Activated T-helper 9 cell treated with anti-CD3 and anti-CD28 coated beads, Interleukin-2, amount 50 U/mL, for 16 hours (primary cell): ENCODE measurements around the gene SLF2.

Experiments used
- DNase-seq: peaks from one replicate; pipeline ENCODE4 v3.0.0-alpha.2; 2020; ENCODE audit warnings: low read depth

Gene SLF2, protein sequence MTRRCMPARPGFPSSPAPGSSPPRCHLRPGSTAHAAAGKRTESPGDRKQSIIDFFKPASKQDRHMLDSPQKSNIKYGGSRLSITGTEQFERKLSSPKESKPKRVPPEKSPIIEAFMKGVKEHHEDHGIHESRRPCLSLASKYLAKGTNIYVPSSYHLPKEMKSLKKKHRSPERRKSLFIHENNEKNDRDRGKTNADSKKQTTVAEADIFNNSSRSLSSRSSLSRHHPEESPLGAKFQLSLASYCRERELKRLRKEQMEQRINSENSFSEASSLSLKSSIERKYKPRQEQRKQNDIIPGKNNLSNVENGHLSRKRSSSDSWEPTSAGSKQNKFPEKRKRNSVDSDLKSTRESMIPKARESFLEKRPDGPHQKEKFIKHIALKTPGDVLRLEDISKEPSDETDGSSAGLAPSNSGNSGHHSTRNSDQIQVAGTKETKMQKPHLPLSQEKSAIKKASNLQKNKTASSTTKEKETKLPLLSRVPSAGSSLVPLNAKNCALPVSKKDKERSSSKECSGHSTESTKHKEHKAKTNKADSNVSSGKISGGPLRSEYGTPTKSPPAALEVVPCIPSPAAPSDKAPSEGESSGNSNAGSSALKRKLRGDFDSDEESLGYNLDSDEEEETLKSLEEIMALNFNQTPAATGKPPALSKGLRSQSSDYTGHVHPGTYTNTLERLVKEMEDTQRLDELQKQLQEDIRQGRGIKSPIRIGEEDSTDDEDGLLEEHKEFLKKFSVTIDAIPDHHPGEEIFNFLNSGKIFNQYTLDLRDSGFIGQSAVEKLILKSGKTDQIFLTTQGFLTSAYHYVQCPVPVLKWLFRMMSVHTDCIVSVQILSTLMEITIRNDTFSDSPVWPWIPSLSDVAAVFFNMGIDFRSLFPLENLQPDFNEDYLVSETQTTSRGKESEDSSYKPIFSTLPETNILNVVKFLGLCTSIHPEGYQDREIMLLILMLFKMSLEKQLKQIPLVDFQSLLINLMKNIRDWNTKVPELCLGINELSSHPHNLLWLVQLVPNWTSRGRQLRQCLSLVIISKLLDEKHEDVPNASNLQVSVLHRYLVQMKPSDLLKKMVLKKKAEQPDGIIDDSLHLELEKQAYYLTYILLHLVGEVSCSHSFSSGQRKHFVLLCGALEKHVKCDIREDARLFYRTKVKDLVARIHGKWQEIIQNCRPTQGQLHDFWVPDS

DNA sequence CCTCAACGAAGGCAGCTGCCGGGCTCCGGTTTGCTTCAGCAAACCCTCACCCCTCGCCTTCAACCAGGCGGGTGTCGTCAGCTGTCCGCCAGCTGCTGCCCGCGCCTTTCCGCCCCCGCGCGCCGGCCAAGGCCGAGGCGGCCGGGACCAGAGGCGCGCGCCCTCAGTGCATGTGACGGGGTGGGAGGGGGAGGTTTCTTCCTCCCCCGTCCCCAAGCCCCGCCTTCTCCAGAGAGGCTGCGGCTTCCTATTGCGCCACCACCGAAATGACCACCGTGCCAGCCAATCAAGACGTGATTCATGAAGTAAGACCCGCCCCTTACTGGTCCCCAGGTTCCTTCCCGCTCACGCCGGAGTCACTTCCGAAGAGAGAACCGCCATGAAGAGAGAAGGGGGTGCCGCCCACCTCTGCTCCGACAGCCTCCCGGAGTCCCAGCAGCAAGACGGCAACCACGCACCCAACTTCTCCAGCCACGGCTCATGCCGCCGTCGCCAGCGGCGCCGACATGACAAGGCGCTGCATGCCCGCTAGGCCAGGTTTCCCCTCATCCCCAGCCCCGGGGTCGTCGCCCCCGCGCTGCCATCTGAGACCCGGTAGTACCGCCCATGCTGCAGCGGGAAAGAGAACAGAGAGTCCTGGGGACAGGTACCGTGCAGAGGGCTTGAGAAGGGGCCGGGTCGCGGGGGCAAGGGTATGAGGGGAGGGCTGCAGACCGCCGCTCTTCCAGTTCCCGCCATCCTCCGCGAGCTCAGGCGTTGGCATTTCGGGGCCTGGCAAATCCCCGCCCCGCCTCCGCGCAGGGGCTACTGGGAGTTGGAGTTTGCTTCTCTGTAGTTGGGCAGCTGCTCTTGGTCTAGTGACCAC lies at the start of gene SLF2:
SLF2 (plus strand) TSS at position 359 of the 865 bp plus-strand sequence; CDS start at position 507, 148 bp downstream.
- DNase-seq = peak; percentile 87

DNA sequence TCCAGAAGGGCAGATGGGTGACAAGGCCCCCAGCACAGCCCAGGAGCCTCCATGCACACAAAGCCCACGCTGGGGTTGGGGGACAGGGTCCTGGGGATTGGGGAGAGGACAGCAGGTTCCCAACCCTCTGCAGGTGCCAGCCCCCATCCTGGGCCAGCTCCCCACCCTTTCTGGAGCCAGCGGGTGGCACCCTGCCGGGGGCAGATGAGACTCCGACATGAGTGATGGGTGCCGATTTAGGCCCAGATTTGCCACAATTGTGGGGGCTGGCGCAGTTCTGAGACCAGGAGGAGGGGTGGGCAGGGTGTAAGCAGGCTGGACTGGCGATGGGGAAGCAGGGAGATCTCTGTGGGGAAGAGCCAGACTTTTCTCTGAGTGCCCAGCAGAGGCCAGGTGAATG lies 49.3 kb upstream of the SLF2 start:
- DNase-seq = no peak

DNA sequence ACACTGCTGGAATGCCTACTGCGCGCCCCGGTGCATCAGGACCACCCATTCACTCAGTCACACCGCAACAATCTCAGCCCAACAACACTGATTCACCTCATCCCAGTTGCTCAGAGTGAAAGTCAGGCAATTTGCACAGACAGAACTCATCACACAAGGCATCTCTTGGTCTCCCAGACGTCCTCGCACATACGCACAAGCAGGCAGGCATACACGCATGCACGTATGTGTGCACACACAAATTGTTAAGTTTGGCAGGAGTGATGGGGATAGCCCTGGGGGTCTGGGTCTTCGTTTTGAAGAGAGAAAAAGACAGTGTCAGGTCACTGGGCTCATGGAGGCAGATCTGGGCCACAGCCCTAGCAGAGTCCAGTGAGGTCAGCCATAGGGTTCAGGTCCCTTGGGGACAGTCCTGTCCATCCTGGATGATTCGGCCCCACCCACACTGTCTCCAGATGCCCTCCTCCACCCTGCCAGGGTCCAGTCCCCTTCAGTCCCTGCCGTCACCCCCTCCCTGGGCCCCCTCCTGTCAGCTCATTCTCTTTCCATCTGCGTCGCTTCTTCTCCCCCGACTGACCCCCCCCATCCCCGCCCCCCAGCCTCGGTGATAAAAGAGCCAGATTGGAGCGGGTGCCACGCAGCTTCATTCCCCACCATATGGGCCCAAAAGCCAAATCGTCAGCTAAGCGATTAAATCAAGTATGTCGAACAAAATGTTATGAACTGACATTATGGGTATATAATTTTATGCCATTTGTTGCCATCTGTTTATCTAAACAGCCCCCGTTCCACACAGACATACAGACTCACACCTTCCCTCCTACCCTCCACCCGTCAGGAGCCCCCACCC lies 48.5 kb upstream of the SLF2 start:
- no peak for DNase-seq

DNA sequence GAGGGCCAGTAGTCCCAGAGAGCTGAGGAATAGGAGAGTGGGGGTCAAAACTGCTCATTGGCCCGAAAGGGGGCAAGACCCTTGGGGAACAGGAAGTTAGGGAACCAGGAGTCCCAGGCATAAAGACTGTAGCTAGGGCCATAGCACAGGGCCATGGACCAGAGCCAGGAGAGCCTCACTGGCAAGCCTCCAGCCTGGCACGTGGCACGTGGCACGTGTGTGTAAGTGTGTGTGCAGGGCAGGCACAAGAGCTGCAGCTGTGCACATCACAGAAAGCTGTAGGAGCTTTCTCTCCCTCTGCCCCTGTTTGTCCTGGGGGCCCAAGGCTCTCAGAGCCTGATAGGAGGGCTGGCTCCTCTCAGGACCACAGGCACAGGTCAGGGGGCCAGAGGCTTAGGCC lies 47.8 kb upstream of the SLF2 start:
- no peak for DNase-seq

DNA sequence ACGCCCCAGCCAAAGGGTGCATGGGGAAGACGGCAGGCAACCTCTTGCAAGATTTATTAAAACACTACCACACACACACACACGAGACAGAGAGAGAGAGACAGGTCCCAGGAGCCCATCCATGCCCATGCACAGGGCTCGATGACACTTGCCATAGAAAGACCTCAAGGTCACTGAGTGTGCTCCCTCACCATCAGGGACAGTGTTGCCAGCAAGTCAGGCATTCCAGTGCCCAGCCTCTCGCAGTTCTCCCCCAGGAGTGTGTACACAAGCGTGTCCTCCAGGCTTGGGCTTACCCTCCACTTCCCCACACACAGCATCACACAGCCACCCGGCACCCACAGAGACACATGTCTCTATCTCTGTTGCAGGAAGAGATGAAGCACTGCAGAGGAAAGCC lies 46.8 kb upstream of the SLF2 start:
- no peak for DNase-seq

DNA sequence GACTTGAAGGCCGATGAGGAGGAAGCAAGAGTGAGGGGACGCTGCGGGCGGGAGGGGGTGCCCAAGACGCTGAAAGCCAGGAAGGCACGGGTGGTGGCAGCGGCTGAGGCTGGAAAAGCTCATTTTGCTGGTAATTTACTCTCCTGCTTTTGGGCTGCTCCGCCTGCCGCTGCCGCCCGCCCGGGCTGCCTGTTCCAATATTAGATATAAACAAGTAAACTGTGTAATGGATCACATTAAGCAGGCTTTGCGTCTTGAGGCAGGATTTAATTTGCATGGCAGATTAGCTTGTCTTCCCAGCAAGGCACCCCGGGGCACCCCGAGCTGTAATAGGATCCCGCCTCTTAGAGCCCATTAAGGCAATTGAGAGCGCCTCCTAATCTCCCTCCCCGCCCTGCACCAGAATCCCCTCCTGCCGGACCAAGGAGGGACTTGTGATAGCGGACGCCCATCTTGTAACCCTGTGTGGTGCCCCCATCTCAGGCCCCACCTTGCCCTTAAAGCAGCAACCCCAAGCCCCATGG lies 46.1 kb upstream of the SLF2 start:
- DNase-seq = no peak

DNA sequence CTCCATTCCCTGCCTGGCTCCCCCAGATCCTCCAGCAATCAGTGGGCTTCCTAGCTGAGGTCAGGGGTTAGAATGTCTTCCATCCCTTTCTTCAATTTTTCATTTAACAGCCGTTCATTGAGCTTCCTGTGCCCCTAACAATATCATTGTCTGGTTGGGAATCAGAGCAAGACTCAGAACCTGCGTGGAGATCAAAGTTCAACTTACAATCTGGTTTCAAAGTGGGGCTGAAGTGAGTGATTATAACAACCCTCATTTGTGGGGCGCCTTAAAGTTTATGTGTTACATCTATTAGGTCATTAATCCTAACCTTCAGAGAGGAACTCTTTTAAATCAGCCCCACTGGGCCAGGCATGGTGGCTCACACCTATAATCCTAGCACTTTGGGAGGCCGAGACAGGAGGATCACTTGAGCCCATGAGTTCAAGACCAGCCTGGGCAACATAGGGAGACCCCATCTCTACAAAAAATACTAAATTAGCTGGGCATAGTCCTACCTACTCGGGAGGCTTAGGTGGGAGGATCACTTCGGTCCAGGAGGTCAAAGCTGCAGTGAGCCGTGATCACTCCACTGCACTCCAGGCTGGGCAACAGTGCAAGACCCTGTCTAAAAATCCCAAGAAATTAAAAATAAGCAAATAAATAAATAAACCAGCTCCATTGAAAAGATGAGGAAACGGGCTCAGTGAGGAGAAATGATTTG lies 45.4 kb upstream of the SLF2 start:
- DNase-seq = no peak

DNA sequence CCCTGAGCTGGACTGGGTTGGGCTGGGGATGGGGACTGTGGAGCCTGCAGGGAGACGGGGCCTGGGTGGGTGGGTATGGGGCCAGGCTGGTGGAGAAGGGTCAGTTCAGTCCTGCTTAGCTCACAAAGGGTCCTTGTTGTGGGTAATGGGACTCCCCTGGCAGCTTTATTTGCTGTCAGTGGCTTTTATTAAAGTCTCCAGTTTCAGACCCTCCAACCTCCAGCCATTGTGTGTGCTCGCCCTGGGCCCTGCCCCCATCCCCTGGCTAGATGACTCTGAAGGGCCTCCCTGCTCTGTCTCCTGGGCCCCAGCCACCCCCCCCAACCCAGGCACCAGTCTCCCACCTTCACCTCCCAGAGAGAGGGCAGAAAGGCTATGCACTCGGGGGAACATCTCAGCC lies 44.4 kb upstream of the SLF2 start:
- no peak for DNase-seq

DNA sequence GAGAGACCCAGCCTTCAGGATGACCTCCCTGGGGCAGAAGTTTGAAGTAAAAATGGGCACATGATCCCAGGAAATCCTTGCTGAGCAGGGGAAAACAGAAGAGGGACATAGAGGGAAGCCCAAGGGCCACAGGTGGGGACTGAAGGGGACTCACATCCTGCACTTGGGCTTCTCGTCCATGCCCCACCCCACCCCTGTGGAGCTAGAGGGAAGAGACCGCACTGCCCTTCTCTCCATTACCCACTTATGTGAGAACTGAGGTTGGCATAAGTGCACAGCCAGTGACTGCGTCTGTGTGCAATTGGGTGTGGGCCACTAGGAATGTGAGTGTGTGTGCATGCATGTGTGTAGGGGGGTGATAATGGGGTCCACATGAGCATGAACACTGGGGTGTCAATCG lies 43.4 kb upstream of the SLF2 start:
- DNase-seq = no peak

DNA sequence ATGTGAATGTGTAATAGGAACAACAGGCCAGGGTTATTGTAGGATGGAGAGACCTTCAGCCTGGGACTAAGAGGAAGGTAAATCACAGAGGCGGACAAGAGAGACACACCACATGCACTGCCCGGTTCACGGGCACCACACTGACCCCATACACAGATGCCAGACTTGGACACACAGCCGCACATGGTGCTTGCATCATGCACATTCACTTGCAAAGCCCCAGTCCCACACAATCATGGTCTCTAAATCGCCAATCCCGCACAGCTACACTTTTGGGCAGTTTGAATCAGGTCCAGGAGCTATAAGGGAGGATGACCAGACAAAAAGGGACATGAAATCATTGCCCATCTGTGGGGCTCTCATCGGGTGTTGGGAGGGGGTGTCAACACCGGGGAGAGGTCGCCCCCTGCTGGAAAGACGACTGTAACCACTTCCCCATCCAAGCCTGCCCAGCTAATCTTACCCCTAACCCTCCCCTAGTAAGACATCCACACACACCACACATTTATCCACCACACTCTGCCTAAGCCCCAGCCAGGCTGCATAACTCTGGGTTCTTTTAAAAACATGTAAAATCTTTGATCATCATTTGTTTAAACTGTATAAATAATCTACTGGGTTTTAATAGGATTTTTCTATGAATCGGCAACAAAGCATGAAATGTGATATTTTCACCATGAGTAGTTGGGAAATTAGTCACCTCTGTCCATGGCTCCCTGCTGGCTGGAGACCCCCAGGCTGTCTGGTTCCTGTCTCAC lies 40.5 kb upstream of the SLF2 start:
- peak; percentile 27 for DNase-seq

DNA sequence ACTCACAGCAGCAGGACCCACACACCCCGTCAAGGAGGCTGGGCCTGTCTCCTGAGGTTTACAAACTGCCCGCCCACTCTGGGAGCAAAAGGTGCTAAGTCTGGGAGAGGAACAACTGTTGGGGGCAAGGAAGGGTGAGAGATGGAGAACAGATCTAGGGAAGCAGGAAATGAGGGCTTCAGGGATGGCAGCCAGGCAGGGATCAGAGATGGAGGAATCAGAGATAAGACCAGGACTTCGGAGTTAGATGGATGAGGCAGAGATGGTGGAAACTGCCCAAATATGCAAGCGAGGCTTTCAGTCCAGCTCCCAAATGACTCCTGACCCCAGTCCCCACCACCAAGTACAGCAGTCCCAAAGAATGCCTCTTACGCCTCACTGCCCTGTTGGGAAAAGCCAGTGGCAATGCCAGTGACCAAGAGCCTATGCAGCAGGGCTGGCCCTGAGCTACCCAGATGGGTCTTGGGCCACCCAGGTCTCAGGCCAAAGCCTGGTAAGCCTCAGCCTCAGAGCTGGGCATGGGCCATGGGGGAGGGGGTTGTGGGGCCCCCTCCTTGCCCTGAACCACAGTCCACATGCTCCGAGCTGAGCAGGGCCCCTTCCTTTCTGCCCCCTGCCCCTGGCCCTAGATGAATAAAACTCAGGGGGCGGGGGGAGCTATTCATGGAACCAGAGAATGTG lies 39.5 kb upstream of the SLF2 start:
- DNase-seq = no peak

DNA sequence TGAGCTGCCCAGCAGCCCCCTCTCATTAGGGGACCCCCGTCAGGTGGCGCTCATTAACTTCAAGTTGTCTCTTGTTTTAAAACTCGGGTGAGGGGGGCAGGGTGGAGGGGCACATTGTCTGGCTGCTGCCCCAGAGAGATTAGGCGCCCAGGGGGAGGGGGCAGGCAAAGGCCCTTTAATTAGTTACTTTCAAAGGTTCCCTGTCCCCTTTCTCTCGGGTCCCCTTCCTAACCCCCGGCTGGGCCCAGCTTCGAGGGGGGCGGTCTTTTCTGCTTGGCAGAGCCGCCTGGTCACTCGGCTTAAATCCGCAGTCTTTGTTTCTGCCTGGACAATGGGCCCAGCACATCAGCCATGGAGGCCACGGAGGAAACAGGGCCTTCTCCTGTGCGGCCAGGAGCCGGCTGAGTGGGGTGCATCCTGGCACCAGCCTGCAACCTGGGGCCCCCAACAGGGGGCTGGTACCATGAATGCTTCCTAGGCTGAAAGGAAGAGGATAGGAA lies 38.9 kb upstream of the SLF2 start:
- DNase-seq = no peak

DNA sequence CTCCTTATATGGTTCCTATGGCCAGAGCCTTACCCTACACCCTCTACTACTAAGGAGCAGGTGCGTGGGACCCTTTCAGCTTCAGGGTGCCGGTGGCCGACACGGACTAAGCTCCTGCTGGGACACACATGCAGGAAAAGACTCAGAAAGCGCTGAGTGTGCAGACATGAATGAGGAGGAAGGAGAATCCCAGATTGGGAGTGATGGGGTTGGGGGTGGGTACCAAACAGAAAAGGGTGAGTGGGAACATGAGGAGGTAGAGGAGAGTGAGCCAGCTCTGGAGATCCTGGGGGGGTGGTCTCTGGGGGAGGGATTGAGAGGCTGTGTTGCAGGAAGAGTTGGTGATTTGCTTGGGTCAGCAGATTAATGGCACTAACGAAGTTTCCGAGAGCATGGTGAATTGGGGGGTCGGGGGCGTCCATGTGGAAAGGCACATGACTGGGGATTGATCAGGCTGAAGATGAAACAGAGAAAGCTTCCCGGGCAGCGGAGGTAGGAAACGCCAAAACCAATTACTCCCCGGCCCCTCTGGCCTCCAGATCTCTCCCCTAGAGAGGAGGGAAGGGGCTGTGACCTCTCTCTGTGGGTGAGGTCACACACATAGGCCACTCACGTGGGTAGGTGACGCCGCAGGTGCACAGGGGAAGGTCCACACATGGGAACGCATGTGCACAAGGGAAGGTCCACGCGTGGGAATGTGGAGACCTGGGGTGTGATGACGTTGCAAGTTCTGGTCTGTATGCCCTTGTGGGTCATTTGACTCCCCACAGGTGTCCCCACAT lies 37.9 kb upstream of the SLF2 start:
- DNase-seq = no peak

DNA sequence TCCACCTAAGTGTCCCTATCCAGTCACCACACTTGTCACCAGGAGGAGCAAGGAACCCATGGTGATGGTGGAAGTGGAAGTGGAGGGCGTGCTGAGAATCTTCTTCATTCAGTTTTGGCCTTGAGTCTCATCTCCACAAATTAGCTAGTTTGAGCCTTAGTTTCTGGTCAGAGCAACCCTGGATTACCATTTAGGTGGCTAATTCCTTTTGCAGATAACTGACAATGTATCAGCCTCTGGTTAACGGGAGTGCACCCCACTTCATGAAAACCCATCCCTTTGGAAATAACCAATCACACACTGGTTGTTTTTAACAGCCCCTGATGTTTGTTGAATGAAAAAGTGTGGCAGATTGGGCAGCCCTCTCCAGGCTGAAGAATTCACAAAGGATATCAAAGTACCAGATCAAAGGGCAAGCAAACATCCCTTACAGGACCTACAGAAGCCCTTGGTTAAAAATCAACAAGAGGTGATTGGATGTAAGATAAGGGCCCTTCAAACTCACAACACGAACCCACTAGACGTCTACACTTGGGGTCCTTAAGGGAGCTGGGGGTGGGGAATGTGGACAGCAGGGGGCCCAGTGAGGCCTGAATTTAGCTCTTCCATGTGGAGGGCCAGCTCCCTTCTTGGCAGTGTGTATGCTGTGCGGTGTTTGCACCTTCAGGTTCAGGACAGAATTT lies 37.1 kb upstream of the SLF2 start:
- no peak for DNase-seq

DNA sequence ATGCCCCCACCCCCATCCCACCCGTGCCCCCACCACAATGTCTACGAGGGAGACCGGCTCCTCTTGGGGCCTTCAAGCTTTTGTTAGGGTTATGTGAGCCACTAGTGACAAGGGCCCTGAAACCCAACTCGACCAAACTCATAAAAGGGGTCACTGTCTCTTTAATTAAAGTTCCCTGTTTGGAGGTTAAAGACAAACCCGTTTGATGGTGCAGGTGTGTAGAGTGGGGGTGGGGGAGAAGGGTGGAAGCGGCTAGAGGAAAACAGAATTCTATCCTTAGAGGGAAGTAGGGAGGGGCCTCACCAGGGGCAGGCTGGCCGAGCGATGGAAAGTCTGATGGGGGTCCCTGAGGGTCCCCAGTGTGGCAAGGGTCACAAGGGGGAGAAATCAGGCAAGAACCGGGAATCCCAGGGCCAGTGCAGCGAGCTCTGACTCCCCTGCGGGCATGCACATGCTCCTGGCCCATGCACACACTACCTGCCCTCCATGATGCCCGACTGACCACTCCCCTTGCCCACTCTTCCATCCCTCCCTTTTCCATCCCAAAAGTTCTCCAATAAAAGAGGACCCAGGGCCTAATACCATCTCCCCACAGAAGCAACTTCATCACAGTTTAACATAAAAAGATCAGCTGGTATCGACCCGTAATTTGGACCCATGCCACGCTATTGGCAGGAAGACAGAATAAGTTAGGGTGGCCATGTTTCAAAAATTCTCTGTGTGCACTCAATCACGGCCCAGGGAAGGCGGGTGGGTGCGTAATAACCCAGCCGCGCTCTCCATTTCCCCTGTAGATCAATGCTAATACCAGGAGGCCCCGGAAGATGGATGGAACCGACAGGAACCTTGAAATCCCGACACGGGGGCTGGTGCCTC lies 35.9 kb upstream of the SLF2 start:
- no peak for DNase-seq

DNA sequence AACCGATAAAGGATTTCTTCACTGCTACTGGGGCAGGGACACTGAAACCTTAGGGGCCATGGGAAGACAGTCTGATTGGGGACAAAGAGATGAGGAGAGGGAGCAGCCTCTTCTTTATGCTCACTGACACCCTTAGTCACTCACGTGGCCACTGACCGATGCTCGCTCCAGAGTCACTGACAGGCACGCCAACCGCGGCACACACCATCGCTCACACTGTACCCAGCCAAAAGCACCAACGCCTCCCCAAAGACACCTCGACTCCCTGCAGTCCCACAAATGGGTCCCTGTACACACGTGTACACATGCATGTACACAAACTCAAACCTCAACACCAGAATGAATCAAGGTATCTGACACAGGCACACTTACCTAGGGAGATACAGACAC lies 35.3 kb upstream of the SLF2 start:
- no peak for DNase-seq
